Endothelial cell of umbilical vein (primary cell): ENCODE measurements around the gene RET. TPM values are rescaled to one million over a fixed set of nuclear protein-coding genes. Genes with fewer than 3 reads are reported as not detected.

Experiments used
- BruUV-seq: library from RNA; stranded (reverse); fragments of 400-500 nt; replicated peaks from 2 replicates; lab custom pipeline; 2021; lab: Mats Ljungman, UMichigan
- CTCF ChIA-PET: fragments of 300-600, 350-600 bp; sonication (Branson Sonifier 250); formaldehyde crosslinking; loops from one replicate; lab custom pipeline; 2021; ENCODE audit warnings: antibody characterized with exemption, inconsistent platforms; lab: Charles Lee
- POLR2A ChIA-PET: fragments of 300-600, 350-600 bp; sonication (Branson Sonifier 250); formaldehyde crosslinking; loops from one replicate; lab custom pipeline; 2021; ENCODE audit warnings: antibody characterized with exemption, inconsistent platforms; lab: Charles Lee
- DNase-seq: peaks from one replicate; pipeline ENCODE4 v3.0.0-alpha.2; 2011; ENCODE audit warnings: low read depth, low spot score
- FAIRE-seq: peaks from 2 replicates; lab custom pipeline; 2011; peaks lifted over from hg19 to GRCh38; lab: Jason Lieb, UNC
- H2AFZ ChIP-seq: 2 replicates; pipeline ENCODE4 v1.6.0; 2012; ENCODE audit warnings: low read depth, low read length, control low read depth, inconsistent platforms
- H3K27ac ChIP-seq: 2 replicates; pipeline ENCODE4 v1.5.1; 2011; ENCODE audit warnings: low read depth, mild to moderate bottlenecking, control low read depth, low read length, moderate library complexity; ENCODE audit not compliant: insufficient read depth
- H3K27me3 ChIP-seq, 2 experiments: 2 replicates each; pipeline versions ENCODE4 v1.6.0 to v1.6.1; 2011; ENCODE audit warnings: low read length in 2 of 2, mixed read lengths in 1 of 2; ENCODE audit not compliant: control insufficient read depth in 2 of 2, insufficient read depth in 2 of 2
- H3K36me3 ChIP-seq, 2 experiments: 2 replicates in 1 of 2; 3 replicates in 1 of 2; pipeline ENCODE4 v1.5.1; 2011; ENCODE audit warnings: low read length in 2 of 2, mild to moderate bottlenecking in 1 of 2, moderate library complexity in 1 of 2; ENCODE audit not compliant: control insufficient read depth in 2 of 2, insufficient read depth in 2 of 2; ENCODE audit errors: extremely low read depth in 1 of 2
- H3K4me1 ChIP-seq: 3 replicates; pipeline ENCODE4 v1.5.1; 2011; ENCODE audit warnings: mild to moderate bottlenecking, low read length; ENCODE audit not compliant: control insufficient read depth, insufficient read depth; ENCODE audit errors: extremely low read depth
- H3K4me2 ChIP-seq: 2 replicates; pipeline ENCODE4 v1.6.1; 2011; ENCODE audit warnings: low read length, control low read depth, mixed read lengths; ENCODE audit not compliant: insufficient read depth
- H3K4me3 ChIP-seq, 3 experiments: fragments of 200-600 bp in 1 of 3; sonication (generic), shearing (Covaris generic) in 1 of 3; replicated peaks in 1 of 3; 2 replicates each; pipeline ENCODE4 v1.5.1; 2011 to 2016; ENCODE audit warnings: control low read depth in 3 of 3, low read length in 3 of 3, mild to moderate bottlenecking in 2 of 3, inconsistent platforms in 1 of 3, low read depth in 1 of 3, moderate library complexity in 1 of 3; ENCODE audit not compliant: insufficient read depth in 1 of 3
- H3K79me2 ChIP-seq: 2 replicates; pipeline ENCODE4 v1.6.0; 2012; ENCODE audit warnings: low read length, inconsistent platforms; ENCODE audit not compliant: control insufficient read depth, insufficient read depth
- H3K9ac ChIP-seq: replicated peaks from 2 replicates; pipeline ENCODE3; 2011; ENCODE audit warnings: low read length, control low read depth; ENCODE audit not compliant: insufficient read depth; ENCODE audit errors: extremely low read depth
- H3K9me1 ChIP-seq: replicated peaks from 3 replicates; pipeline ENCODE4 v1.6.0; 2011; ENCODE audit warnings: mild to moderate bottlenecking, low read length; ENCODE audit not compliant: control insufficient read depth, insufficient read depth; ENCODE audit errors: extremely low read depth
- H3K9me3 ChIP-seq: replicated peaks from 2 replicates; pipeline ENCODE4 v1.5.1; 2012; ENCODE audit warnings: low read length, inconsistent platforms; ENCODE audit not compliant: control insufficient read depth, insufficient read depth
- H4K20me1 ChIP-seq: replicated peaks from 2 replicates; pipeline ENCODE3; 2011; ENCODE audit warnings: mild to moderate bottlenecking, low read length; ENCODE audit not compliant: control insufficient read depth, insufficient read depth; ENCODE audit errors: extremely low read depth
- EZH2 ChIP-seq: IDR thresholded peaks from 2 replicates; pipeline ENCODE4 v1.6.1; 2012; ENCODE audit warnings: borderline replicate concordance, low read depth, mild to moderate bottlenecking, moderate library complexity, low read length, inconsistent platforms; ENCODE audit not compliant: severe bottlenecking
- FOS ChIP-seq: IDR thresholded peaks from 2 replicates; pipeline ENCODE4 v1.6.1; 2011; ENCODE audit warnings: mild to moderate bottlenecking, low read length, moderate library complexity, borderline replicate concordance; ENCODE audit not compliant: insufficient read depth
- GATA2 ChIP-seq: IDR thresholded peaks from 2 replicates; pipeline ENCODE4 v1.7.0; 2011; ENCODE audit warnings: low read depth, mild to moderate bottlenecking, moderate library complexity, mixed read lengths, low read length; ENCODE audit not compliant: insufficient read length, insufficient read depth
- JUN ChIP-seq: IDR thresholded peaks from 2 replicates; pipeline ENCODE4 v1.6.1; 2011; ENCODE audit warnings: borderline replicate concordance, low read depth; ENCODE audit not compliant: insufficient read length, insufficient read depth
- MYC ChIP-seq: IDR thresholded peaks from one replicate; pipeline ENCODE4 v1.6.1; 2011; ENCODE audit warnings: mild to moderate bottlenecking, low read depth, low read length
- POLR2A ChIP-seq: IDR thresholded peaks from 2 replicates; pipeline ENCODE4 v1.6.1; 2012; ENCODE audit warnings: low read depth, mild to moderate bottlenecking, control low read depth, low read length
- POLR2AphosphoS5 ChIP-seq: IDR thresholded peaks from 2 replicates; pipeline ENCODE4 v1.6.1; 2012; ENCODE audit warnings: low read depth, mild to moderate bottlenecking, control low read depth, low read length, moderate library complexity; ENCODE audit not compliant: insufficient read depth
- dilution Hi-C: fragments of 300-500 bp; cut with MboI; formaldehyde crosslinking; loops from one replicate; pipeline ENCODE4 v1.15.0; 2019; ENCODE audit warnings: low sequenced_read_pairs; ENCODE audit not compliant: extremely low pct_ligation_motif_present
- intact Hi-C: fragments of 100-400 bp; cut with micrococcal nuclease; formaldehyde crosslinking; loops from one replicate; pipeline ENCODE4 v1.10.0; 2022
- polyA plus RNA-seq, 4 experiments: library from polyadenylated mRNA; depleted of rRNA in 3 of 4; stranded (reverse) in 3 of 4; unstranded in 1 of 4; fragments of >200 nt; gene quantifications; 2 replicates each; pipeline versions ENCODE4 v1.2.1 to v1.2.3, GENCODE V29; 2011 to 2012; ENCODE audit warnings: missing spikeins in 1 of 4
- total RNA-seq: library from RNA; stranded (reverse); gene quantifications from 2 replicates; pipeline ENCODE4 v1.2.3, GENCODE V29; 2021
- TF ChIP-seq, protein P1 (sequence below), 2 donors: IDR thresholded peaks; 1 replicate in 1 of 2; 2 replicates in 1 of 2; pipeline ENCODE4 v1.5.1; 2011; ENCODE audit warnings: low read length in 2 of 2, mild to moderate bottlenecking in 2 of 2, moderate library complexity in 2 of 2, control low read depth in 1 of 2, inconsistent platforms in 1 of 2, low read depth in 1 of 2; ENCODE audit not compliant: insufficient read depth in 1 of 2; ENCODE audit errors: extremely low read depth in 1 of 2
- TF ChIP-seq, protein P2 (sequence below): IDR thresholded peaks from 2 replicates; pipeline ENCODE4 v1.6.1; 2011; ENCODE audit not compliant: insufficient read depth, insufficient read length

Gene RET
- total and polyA plus RNA-seq, 2 donors (not counting 3 experiments of a cell fraction or from before 2014, with no cell fraction given) = 0.04 to 0.22 TPM

- Histone ChIP-seq H3K4me1 (no peaks in the 10 kb centered on the region), H4K20me1 (peaks cover 7% of the 10 kb centered on the region), H3K9me1 (no peaks in the 10 kb centered on the region), H2AFZ (no peak overlapping the region), H3K9me3 (no peaks in the 10 kb centered on the region), H3K4me2 (no peak overlapping the region), H3K9ac (no peak overlapping the region), H3K36me3 (no peaks in the 10 kb centered on the region), H3K79me2 (peaks cover 84% of the 10 kb centered on the region), H3K4me3 (no peak overlapping the region), H3K27ac (no peak overlapping the region), H3K27me3 (no peaks in the 10 kb centered on the region)
- TF ChIP-seq POLR2A (no peak), JUN (no peak), EZH2 (no peak), POLR2AphosphoS5 (no peak), GATA2 (no peak), MYC (no peak), FOS (no peak)
- TF ChIP-seq, protein P1, sequence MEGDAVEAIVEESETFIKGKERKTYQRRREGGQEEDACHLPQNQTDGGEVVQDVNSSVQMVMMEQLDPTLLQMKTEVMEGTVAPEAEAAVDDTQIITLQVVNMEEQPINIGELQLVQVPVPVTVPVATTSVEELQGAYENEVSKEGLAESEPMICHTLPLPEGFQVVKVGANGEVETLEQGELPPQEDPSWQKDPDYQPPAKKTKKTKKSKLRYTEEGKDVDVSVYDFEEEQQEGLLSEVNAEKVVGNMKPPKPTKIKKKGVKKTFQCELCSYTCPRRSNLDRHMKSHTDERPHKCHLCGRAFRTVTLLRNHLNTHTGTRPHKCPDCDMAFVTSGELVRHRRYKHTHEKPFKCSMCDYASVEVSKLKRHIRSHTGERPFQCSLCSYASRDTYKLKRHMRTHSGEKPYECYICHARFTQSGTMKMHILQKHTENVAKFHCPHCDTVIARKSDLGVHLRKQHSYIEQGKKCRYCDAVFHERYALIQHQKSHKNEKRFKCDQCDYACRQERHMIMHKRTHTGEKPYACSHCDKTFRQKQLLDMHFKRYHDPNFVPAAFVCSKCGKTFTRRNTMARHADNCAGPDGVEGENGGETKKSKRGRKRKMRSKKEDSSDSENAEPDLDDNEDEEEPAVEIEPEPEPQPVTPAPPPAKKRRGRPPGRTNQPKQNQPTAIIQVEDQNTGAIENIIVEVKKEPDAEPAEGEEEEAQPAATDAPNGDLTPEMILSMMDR (IDR thresholded peaks at IDR 0.05; ENCODE audit: extremely low read depth in 1 of 2, insufficient read depth in 1 of 2, low read depth in 1 of 2, low read length in 2 of 2) = no peak
- TF ChIP-seq, protein P2, sequence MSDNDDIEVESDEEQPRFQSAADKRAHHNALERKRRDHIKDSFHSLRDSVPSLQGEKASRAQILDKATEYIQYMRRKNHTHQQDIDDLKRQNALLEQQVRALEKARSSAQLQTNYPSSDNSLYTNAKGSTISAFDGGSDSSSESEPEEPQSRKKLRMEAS = no peak
- DNase-seq (no peak), FAIRE-seq (no peak)
- ChIA-PET CTCF (interaction anchor here (1.4 kb wide), 1 partner anchor 10 kb away, joined by 5 read pairs; no protein-coding TSS in a partner anchor), POLR2A (no interaction called here)
- dilution Hi-C loops = no loop called here
- intact Hi-C loops = no loop called here
- no TSS peak for BruUV-seq
Observed at GRCh38 chr10:43153901-43154300, 77.0 kb downstream of the RET start.
